Measurements from ENCODE around the gene TNPO2. TPM values are rescaled to one million over a fixed set of nuclear protein-coding genes. Genes with fewer than 3 reads are reported as not detected.

Gene TNPO2
- total and polyA plus RNA-seq, 2 of the 13 experiments (the other 11 are each of a cell fraction or from before 2014, with no cell fraction given): 31.7 to 61.0 TPM

- no peak for TF ChIP-seq BRF2 (CRISPR knock-in tag; IDR thresholded peaks at IDR 0.05)
- TF ChIP-seq NR0B2 (CRISPR knock-in tag; IDR thresholded peaks at IDR 0.05): 0 out of 2 replicates have a peak, but pooled peaks have one; percentile 61
- no peak for TF ChIP-seq EHMT2 (IDR thresholded peaks at IDR 0.05; ENCODE audit: borderline replicate concordance, low read depth, low read length)
- no peak for TF ChIP-seq GFI1 (CRISPR knock-in tag; IDR thresholded peaks at IDR 0.05; ENCODE audit: borderline replicate concordance)
- no peak for TF ChIP-seq E2F2 (CRISPR knock-in tag; IDR thresholded peaks at IDR 0.05; ENCODE audit: borderline replicate concordance)
- no peak for TF ChIP-seq ZNF253 (CRISPR knock-in tag; IDR thresholded peaks at IDR 0.05; ENCODE audit: borderline replicate concordance)
- 0 out of 2 replicates have a peak, but pooled peaks have one; percentile 30 for TF ChIP-seq ZMYM2 (CRISPR knock-in tag; IDR thresholded peaks at IDR 0.05)
- peak; percentile 77 for TF ChIP-seq ZNF792 (CRISPR knock-in tag; IDR thresholded peaks at IDR 0.05)
- TF ChIP-seq KDM2A (CRISPR knock-in tag; IDR thresholded peaks at IDR 0.05; ENCODE audit: borderline replicate concordance, low read depth): peak; percentile 61; the same call in 1 of the 2 replicates
- TF ChIP-seq ZNF441 (CRISPR knock-in tag; IDR thresholded peaks at IDR 0.05; ENCODE audit: borderline replicate concordance): 0 out of 2 replicates have a peak, but pooled peaks have one; percentile 37
- TF ChIP-seq HNF1A (IDR thresholded peaks at IDR 0.05; ENCODE audit: low read depth): no peak
- TF ChIP-seq HNF1A (CRISPR knock-in tag; IDR thresholded peaks at IDR 0.05; ENCODE audit: borderline replicate concordance): no peak
- TF ChIP-seq U2AF2 (IDR thresholded peaks at IDR 0.05; ENCODE audit: low read depth, low read length): no peak
- 0 out of 2 replicates have a peak, but pooled peaks have one; percentile 65 for TF ChIP-seq NRL (CRISPR knock-in tag; IDR thresholded peaks at IDR 0.05; ENCODE audit: borderline replicate concordance)
- peak; percentile 63; the same call in 1 of the 2 replicates for TF ChIP-seq ZNF605 (CRISPR knock-in tag; IDR thresholded peaks at IDR 0.05)
- TF ChIP-seq KMT2B (CRISPR knock-in tag; IDR thresholded peaks at IDR 0.05): peak; percentile 71
- TF ChIP-seq NR2C2 (CRISPR knock-in tag; IDR thresholded peaks at IDR 0.05; ENCODE audit: borderline replicate concordance): peak; percentile 94
- TF ChIP-seq U2AF1 (optimal IDR thresholded peaks at IDR 0.05; ENCODE audit: low read depth, low read length): no peak
- no peak for TF ChIP-seq ZNF839 (CRISPR knock-in tag; IDR thresholded peaks at IDR 0.05; ENCODE audit: borderline replicate concordance)
- peak; percentile 50; the same call in 1 of the 2 replicates for TF ChIP-seq ZFP91 (CRISPR knock-in tag; IDR thresholded peaks at IDR 0.05; ENCODE audit: borderline replicate concordance)
These were observed at the start of gene TNPO2 (continued) for GRCh38 chr19:12723641-12724426.
